Mucosa of gallbladder (tissue), 1 donor: ENCODE results near the gene KIF1B. TPM values are rescaled to one million over a fixed set of nuclear protein-coding genes. Genes with fewer than 3 reads are reported as not detected.
A peak's percentile ranks its signal among the peaks of the same experiment; 100 is the strongest.

Experiments used
- DNase-seq: peaks from one replicate; pipeline ENCODE4 v3.0.0-alpha.2; 2020; ENCODE audit warnings: low spot score
- total RNA-seq: library from RNA; stranded (reverse); gene quantifications from one replicate; pipeline ENCODE4 v1.2.1, GENCODE V29; 2021
- donor health status: DM: no; HTN: no; CAD: no.

The KIF1B gene, protein sequence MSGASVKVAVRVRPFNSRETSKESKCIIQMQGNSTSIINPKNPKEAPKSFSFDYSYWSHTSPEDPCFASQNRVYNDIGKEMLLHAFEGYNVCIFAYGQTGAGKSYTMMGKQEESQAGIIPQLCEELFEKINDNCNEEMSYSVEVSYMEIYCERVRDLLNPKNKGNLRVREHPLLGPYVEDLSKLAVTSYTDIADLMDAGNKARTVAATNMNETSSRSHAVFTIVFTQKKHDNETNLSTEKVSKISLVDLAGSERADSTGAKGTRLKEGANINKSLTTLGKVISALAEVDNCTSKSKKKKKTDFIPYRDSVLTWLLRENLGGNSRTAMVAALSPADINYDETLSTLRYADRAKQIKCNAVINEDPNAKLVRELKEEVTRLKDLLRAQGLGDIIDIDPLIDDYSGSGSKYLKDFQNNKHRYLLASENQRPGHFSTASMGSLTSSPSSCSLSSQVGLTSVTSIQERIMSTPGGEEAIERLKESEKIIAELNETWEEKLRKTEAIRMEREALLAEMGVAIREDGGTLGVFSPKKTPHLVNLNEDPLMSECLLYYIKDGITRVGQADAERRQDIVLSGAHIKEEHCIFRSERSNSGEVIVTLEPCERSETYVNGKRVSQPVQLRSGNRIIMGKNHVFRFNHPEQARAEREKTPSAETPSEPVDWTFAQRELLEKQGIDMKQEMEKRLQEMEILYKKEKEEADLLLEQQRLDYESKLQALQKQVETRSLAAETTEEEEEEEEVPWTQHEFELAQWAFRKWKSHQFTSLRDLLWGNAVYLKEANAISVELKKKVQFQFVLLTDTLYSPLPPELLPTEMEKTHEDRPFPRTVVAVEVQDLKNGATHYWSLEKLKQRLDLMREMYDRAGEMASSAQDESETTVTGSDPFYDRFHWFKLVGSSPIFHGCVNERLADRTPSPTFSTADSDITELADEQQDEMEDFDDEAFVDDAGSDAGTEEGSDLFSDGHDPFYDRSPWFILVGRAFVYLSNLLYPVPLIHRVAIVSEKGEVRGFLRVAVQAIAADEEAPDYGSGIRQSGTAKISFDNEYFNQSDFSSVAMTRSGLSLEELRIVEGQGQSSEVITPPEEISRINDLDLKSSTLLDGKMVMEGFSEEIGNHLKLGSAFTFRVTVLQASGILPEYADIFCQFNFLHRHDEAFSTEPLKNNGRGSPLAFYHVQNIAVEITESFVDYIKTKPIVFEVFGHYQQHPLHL (N-terminal part only)
- total RNA-seq = 45.7 TPM

DNA sequence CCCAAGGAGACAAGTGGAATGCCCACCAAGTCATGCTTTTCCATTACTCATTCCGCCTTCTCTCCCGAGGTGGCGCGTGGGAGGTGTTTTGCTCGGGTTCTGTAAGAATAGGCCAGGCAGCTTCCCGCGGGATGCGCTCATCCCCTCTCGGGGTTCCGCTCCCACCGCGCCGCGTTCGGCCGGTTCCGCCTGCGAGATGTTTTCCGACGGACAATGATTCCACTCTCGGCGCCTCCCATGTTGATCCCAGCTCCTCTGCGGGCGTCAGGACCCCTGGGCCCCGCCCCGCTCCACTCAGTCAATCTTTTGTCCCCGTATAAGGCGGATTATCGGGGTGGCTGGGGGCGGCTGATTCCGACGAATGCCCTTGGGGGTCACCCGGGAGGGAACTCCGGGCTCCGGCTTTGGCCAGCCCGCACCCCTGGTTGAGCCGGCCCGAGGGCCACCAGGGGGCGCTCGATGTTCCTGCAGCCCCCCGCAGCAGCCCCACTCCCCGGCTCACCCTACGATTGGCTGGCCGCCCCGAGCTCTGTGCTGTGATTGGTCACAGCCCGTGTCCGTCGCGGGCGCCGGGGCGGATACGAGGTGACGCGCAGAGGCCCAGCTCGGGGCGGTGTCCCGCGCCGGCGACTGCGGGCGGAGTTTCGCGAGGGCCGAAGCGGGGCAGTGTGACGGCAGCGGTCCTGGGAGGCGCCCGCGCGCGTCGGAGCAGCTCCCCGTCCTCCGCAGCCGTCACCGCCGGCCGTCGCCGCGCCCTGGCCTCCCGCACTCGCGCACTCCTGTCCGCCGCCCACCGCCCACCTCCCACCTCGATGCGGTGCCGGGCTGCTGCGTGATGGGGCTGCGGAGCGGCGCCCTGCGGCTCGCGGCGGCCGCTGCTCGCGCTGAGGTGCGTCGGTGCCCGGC is at the start of gene KIF1B:
Gene KIF1B, plus strand, starts transcription at position 666 of the 906 bp plus-strand sequence. CDS start 21,759 bp downstream, outside the sequence.
- peak; percentile 98 for DNase-seq

DNA sequence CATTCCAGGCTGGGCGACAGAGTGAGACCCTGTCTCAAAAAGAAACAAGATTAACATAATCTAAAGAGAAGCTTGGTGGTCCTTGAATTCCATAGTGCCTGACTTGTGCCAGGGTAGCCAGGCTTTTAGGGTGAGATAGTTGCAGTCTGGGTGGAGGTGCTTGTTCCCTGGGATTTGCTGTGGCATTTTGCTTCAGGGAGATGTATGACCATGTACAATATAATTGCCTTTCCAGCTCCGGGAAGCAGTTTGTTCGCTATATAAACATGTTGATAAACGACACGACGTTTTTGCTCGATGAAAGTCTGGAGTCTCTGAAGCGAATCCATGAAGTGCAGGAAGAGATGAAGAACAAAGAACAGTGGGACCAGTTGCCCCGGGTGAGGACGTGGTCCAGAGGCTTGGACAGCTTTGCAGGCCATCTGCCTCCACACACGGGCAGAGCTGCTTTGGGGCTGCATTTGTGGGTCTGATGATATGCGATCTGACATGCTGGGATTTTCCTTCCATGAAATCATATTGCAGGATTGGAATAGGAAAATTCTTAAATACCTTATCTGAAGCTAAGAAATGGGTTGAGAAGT is 49.4 kb upstream of the KIF1B start:
- no peak for DNase-seq

DNA sequence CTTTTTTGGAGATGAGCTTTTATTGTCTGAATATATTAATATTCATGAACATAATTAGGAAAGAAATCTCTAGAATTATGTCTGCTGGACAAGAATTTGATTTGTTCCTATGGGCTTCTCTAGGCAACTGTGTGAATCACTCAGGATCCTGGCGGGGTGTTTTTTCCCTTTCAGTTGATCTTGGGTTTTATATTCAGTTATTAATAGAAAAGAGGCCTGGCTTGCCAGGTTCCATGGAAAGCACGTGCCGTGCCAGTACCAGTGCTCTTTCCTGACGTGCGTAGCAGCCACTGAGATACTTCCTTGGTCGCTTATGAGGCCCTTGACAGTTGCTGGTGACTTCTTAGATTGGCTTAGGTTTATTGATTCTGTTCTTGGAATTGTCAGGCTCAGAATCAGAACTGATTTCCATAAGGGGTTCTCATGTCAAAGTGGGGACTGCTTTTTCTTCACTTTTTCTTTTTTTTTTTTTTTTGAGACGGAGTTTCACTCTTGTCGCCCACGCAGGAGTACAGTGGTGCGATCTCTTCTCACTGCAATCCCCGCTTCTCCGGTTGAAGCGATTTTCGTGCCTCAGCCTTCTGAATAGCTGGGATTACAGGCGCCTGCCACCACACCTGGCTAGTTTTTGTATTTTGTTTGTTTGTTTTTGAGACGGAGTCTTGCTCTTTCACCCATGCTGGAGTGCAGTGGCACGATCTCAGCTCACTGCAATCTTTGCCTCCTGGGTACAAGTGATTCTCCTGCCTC is 48.7 kb upstream of the KIF1B start:
- peak; percentile 50 for DNase-seq

DNA sequence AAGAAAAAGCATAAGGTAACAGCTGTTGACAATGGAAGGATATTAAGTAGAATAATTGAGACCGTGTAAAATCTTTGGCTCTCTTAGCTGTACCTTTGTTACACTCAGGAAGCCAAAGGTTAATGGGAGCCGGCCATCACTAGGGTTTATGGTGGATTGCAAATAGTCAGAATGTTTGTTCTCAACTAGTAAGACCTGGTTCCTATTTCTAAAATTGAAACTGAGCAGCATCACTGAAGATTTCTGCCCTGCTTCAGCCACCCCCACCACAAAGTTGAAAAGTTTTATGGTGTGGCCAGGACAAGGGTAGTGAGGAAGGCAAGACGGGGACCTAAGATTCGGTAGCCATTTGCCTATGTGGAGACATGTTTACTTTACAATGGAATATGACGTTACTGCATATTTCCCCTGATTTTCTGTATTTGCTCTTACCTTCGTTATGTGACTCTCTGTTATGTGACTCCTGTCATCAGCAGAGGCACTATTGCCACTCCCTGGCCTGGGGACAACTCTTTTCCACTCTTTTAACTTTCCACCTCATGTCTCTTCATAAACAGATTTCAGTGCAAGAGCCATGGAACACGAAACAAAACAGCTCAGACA is 41.4 kb upstream of the KIF1B start:
- no peak for DNase-seq

DNA sequence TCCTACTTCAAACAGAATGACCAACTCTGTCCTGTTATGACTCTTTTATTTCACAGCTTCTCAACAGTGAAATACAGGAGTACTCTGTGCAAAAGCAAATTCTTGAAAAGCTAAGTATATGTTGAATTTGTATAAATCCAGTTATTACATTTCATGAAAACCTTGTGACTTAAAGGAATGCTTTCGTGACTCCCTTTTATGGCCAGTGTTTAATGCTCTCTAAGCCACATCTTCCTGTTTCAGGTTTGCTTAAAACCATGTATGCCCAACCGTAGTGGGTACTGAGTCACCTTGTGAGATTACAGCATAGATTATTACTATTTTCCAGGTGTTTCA is 40.2 kb upstream of the KIF1B start:
- no peak for DNase-seq

DNA sequence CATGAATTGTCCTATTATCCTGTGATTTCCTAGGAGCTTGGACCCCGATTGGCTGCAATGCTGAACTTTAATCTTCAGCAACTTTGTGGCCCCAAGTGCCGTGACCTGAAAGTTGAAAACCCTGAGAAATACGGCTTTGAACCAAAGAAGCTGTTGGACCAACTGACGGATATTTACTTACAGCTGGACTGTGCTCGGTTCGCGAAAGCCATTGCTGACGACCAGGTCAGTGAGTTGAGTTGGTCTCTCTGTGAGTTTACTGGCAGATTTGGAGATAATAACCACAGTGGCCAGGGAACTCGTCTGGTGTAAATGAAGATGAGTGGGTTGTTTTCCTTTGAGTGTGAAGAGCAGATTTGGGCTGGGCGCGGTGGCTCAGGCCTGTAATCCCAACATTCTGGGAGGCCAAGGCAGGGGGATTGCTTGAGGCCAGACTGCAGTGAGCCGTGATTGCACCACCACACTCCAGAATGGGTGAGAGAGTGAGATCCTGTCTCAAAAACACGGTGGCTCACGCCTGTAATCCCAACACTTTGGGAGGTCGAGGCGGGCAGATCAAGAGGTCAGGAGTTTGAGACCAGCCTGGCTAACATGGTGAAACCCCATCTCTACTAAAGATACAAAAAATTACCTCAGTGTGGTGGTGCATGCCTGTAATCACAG is 39.1 kb upstream of the KIF1B start:
- DNase-seq = no peak

DNA sequence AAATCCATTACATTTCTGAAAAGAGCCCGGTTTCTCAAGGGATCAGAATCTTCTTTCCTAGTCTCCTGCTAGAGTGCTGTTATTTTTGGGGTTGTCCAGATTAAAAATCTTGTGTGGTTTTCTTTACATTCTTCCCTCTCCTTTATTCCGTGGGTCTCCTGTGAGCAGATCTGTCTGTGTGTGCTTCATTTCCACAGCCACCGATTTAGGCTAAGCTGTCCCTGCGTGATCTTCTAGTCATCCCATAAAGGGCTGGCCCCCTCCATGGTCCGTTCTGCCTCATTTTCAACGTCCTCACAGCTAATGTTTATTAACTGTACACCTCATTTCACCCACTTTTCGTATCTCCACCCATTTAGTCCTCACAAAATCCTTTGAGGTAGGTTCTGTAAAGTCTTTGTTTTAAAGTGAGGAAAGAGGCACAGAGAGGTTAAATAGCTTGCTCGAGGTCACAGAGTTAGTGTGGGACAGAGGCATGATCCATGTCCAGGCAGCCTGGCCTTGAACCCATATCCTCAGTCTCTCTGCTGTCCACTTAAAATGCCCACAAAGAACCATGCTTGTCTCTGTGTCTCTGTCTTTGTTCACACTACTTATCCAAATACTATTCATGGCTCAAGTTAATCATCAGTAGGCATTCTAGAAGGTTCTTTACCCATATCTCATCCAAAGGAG is 38.2 kb upstream of the KIF1B start:
- no peak for DNase-seq

DNA sequence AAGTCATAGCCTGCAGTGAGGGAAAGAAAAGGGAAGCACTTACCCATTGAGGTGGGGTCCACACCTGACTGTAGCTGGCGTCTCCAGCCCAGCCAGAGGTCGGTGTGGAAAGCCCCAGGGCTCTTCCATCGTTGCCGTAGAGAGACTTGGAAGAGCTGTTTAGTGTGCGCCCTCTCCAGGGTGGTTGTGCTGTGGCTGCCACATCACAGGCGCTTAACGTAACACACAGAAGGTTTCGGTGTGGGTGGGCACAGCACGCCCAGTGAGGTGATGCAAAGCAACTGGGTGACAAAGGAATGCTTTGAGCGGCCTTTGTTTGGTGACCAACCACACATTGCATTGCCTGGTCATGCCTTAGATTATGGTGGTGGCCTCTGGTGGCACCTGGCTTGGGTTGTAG is 36.8 kb upstream of the KIF1B start:
- no peak for DNase-seq

DNA sequence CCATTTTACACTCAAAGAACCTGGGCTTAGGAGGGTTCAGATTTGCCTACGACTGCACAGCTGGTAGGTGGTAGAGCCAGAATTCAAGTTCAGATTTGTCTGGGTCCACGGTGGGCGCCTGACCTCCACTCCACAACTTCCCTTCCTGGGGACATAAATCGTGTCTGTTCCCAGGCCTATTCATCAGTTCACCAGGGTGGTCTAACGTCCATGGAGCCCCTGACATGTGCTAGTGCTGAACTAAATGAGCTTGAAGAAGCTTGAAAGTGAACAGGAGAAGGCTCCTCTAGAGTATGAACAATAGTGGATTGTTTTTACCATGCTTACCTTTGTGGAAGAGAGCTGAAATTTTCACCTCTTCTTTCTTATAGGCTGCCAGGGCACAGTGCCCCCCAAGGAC is 32.5 kb upstream of the KIF1B start:
- no peak for DNase-seq

DNA sequence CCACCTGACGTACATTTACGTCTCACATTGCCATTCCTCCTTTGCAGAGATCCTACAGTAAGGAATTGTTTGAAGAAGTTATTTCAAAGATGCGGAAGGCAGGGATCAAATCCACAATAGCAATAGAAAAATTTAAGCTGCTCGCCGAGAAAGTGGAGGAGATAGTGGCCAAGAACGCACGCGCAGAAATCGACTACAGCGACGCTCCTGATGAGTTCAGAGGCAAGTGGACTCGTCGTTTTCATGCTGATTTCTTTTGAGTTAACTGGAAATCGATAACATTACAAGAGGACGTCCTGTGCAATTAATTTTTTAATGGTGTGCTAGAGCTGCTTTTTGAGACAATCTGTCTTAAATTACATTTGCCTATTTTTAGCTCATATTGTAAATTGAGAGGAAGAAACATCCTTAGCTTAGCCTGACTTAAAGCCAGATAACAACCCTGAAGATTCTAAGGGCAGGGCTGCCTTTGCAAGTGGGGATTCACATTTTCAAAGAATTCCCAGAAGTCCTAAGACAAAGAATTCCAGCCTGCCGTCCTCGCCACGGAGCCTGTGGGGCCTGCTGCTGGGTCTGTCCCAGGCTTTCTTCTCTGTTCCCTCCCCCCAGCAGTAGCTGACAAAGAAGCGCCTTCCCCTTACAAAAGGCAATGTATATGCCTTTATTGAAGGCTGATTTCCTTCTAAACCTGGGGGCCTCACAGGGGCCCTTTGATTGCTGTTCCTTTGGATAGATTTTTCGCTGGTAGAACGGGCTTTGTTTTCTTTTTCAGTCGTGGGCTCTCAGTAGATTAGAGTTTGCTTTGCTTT is 31.6 kb upstream of the KIF1B start:
- DNase-seq = no peak

DNA sequence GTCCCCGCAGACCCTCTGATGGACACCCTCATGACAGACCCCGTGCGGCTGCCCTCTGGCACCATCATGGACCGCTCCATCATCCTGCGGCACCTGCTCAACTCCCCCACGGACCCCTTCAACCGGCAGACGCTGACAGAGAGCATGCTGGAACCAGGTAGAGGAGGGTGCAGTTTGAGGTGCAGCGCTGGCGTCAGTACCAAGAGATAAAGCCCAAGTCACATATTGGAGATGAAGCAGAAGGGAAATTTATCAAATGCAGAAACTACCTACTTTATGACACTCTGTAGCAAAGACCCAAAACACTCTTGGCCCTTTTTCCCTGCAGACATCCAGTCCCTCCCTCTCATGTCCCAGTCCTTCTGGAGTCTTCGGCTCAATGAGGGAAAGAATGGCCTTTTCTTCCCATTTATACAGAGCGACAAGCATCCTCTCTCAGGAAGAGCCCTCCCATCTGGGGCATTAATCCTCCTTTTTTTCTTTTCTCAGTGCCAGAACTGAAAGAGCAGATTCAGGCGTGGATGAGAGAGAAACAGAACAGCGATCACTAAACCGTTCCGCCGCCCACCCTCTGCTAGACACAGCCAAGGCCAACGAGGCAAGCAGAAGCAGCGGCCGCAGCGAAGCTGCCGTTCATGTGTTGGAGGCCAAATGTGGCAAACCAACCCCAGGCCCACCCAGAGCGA is 30.8 kb upstream of the KIF1B start:
- no peak for DNase-seq

DNA sequence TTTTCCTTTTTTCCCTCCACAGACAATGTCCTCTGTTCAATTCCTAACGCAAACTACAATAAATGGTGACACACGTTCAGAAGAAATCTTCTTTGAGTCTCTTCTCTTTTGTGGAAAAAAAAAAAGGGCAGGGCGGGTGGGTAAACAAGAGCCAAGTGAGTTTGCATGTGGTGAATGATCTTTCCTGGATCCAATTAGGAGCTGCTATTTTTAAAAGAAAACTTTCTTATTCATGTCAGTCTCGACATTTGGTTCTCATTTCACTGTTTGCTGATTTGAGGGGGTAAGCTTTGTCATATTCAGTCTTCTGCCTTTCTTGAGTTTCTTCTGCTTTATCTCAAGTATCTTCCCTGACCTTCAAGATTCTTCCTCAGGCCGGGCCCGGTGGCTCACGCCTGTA is 29.2 kb upstream of the KIF1B start:
- no peak for DNase-seq

DNA sequence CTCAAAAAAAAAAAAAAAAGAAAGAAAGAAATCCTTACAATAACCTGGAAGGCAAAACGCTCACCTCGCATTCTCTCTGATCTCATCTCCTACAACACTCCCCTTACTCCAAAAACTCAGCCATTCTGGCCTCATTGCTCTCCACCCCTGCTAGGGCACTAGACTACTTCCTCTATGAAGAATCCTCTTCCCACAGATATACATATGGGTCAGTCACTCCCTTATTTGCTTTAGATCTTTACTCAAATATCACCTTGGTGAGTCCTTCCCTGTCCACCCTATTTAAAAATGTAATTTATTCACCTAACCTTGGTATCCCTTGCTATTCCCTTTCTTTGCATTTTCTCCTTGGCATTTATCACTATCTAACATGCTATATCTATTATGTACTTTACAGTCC is 24.6 kb upstream of the KIF1B start:
- no peak for DNase-seq

DNA sequence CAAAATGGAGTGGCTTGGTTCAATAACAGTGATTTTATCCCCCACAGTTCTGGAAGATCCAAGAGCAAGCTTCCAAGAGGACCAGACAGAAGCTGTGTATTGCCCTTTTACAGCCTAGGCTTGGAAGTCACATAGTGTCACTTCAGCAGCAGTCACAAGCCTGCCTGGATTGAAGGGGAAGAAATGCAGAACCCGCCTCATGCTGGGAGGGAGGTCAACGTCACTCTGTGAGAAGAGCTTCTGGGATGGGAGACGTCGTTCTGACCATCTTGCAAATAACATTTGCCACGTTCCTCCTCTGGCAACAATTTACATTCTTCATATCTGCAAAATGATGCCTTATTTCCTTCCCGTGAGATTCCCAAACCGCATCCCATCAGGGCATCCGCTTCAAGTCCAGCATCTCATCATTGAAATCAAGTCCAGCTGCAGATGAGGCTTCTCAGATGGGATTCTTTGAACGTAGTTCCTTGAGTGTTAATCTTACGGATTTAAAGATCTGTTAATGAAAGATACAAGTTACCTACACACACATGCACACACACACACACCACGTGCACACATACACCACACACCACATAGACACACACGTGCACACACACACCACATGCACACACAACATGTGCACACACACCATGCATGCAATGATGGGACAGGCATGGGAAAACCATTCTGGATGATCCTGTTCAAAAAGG is 23.9 kb upstream of the KIF1B start:
- DNase-seq = no peak

DNA sequence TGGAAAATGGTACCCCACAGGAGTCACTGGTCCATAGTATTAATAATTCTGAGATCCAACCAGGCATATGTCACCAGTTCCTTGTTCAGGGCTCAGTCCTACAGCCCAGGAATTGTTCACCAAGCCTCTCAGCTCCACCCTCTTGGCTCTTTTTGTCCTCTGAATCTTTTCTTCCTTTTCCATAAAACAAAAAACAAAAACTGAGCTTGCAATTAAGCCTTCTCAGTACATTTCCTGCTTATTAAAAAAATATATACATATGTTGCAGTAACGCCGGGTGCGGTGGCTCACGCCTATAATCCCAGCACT is 23.4 kb upstream of the KIF1B start:
- no peak for DNase-seq

DNA sequence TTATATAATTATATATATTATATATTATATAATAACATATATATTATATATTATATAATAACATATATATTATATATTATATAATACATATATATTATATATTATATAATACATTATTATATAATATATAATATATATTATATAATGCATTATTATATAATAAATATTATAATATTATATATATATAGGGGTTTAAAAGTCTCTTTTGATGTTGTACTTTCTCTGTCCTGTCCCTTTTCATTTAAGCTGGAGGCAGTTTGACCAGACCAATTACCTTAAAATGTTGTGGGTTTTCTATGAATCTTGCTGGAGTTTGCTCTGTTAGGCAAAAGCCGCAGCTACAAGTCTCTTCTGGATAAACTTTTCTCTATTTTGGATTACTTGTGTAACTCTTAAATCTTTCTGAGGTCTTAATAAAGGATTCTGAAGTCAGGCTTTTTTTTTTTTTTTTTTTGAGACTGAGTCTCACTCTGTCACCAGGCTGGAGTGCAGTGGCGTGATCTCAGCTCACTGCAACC is 22.2 kb upstream of the KIF1B start:
- no peak for DNase-seq

DNA sequence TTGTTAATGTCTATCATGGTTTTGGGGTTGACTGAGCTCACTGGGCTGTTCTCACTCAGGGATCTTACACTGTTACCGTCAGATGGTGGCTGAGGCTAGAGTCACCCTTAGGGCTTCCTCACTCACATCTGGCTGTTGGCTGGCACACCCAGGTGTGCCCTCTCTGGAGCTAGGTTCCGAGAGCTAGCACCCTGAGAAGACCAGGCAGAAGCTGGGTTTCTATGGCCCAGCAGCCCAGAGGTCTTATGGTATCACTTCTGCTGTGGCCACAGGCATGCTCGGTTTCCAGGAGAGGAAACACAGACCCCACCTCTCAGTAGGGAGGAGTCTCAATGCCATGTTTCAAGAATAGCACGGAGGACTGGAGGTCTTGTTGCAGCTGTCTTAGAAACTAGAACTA is 20.7 kb upstream of the KIF1B start:
- no peak for DNase-seq
